Measurements from ENCODE around the gene TTC3.
"Not testable (repeated sequence)": the region's sequence is repeated elsewhere in the genome, so short reads cannot be mapped to it uniquely, and the experiment has no call there.

The TTC3 gene

GRCh38 chr21:37214952-37215351, 141.9 kb downstream of the TTC3 start:
- no peak overlapping the region for H3K27ac ChIP-seq
- no peak for DNase-seq
- TF ChIP-seq CTCF (IDR thresholded peaks at IDR 0.05; ENCODE audit: low read depth, low read length, missing control alignments), result no peak
- in situ Hi-C loops (cut with HindIII; ENCODE audit: low pct_ligation_motif_present, low sequenced_read_pairs), result no loop called here
- no peaks in the 10 kb centered on the region for H3K27me3 ChIP-seq (replicated peaks)
- no peaks in the 10 kb centered on the region for H3K36me3 ChIP-seq (replicated peaks)
- H3K4me3 ChIP-seq (ENCODE audit: low read depth, low read length), result no peak overlapping the region

GRCh38 chr21:37219761-37220432, 146.8 kb downstream of the TTC3 start:
- Histone ChIP-seq H3K27me3 (replicated peaks) (no peaks in the 10 kb centered on the region), H3K27ac (no peak overlapping the region), H3K36me3 (replicated peaks) (peaks cover 12% of the 10 kb centered on the region), H3K4me3 (ENCODE audit: low read depth, low read length) (peak overlapping the region; percentile 66)
- in situ Hi-C loops (cut with HindIII; ENCODE audit: low pct_ligation_motif_present, low sequenced_read_pairs), result no loop called here
- DNase-seq, result no peak
- TF ChIP-seq CTCF (IDR thresholded peaks at IDR 0.05; ENCODE audit: low read depth, low read length, missing control alignments), result no peak

GRCh38 chr21:37220433-37220980, 147.5 kb downstream of the TTC3 start:
- in situ Hi-C loops (cut with HindIII; ENCODE audit: low pct_ligation_motif_present, low sequenced_read_pairs), result no loop called here
- Histone ChIP-seq H3K4me3 (ENCODE audit: low read depth, low read length) (peak overlapping the region; percentile 66), H3K36me3 (replicated peaks) (peaks cover 14% of the 10 kb centered on the region), H3K27ac (peak overlapping the region; percentile 13), H3K27me3 (replicated peaks) (no peaks in the 10 kb centered on the region)
- DNase-seq, result peak; percentile 24
- peak; percentile 25 for TF ChIP-seq CTCF (IDR thresholded peaks at IDR 0.05; ENCODE audit: low read depth, low read length, missing control alignments)

GRCh38 chr21:37220981-37221664, 148.1 kb downstream of the TTC3 start:
- TF ChIP-seq CTCF (IDR thresholded peaks at IDR 0.05; ENCODE audit: low read depth, low read length, missing control alignments), result peak; percentile 34
- Histone ChIP-seq H3K36me3 (replicated peaks) (peaks cover 19% of the 10 kb centered on the region), H3K27me3 (replicated peaks) (no peaks in the 10 kb centered on the region), H3K27ac (peak overlapping the region; percentile 13), H3K4me3 (ENCODE audit: low read depth, low read length) (peak overlapping the region; percentile 66)
- peak; percentile 86 for DNase-seq
- in situ Hi-C loops (cut with HindIII; ENCODE audit: low pct_ligation_motif_present, low sequenced_read_pairs), result no loop called here

GRCh38 chr21:37222248-37222647, 149.2 kb downstream of the TTC3 start:
- DNase-seq; in situ Hi-C loops (cut with HindIII; ENCODE audit: low pct_ligation_motif_present, low sequenced_read_pairs); H3K4me3 ChIP-seq (ENCODE audit: low read depth, low read length); H3K27ac ChIP-seq; H3K27me3 ChIP-seq (replicated peaks): not testable (repeated sequence)
- peaks cover 24% of the 10 kb centered on the region for H3K36me3 ChIP-seq (replicated peaks)

GRCh38 chr21:37223804-37224345, 150.8 kb downstream of the TTC3 start:
- no peak for TF ChIP-seq CTCF (IDR thresholded peaks at IDR 0.05; ENCODE audit: low read depth, low read length, missing control alignments)
- DNase-seq, result no peak
- Histone ChIP-seq H3K36me3 (replicated peaks) (peaks cover 32% of the 10 kb centered on the region), H3K27me3 (replicated peaks) (no peaks in the 10 kb centered on the region), H3K4me3 (ENCODE audit: low read depth, low read length) (no peak overlapping the region), H3K27ac (no peak overlapping the region)
- in situ Hi-C loops (cut with HindIII; ENCODE audit: low pct_ligation_motif_present, low sequenced_read_pairs), result no loop called here

All from brain microvascular endothelial cell (primary cell).